HG03045 (cell line): ENCODE data around the gene KCNJ2.

Experiments used
- ATAC-seq: cut with Tn5 transposase; IDR thresholded peaks from one replicate; pipeline ENCODE4 v1.9.1; 2021; ENCODE audit warnings: mild to moderate bottlenecking, moderate library complexity; ENCODE audit not compliant: unreplicated experiment

KCNJ2 gene

GRCh38 chr17:70202840-70203239 lies 33.5 kb downstream of the KCNJ2 start:
- ATAC-seq, result no peak

- no peak for ATAC-seq
Observed at GRCh38 chr17:70204431-70204830, 35.1 kb downstream of the KCNJ2 start.

GRCh38 chr17:70205401-70205800 lies 36.1 kb downstream of the KCNJ2 start:
- no peak for ATAC-seq

- no peak for ATAC-seq
Observed at GRCh38 chr17:70206361-70207010, 37.2 kb downstream of the KCNJ2 start.

GRCh38 chr17:70207184-70207583 lies 37.9 kb downstream of the KCNJ2 start:
- ATAC-seq, result no peak

GRCh38 chr17:70208080-70208794 lies 38.9 kb downstream of the KCNJ2 start:
- ATAC-seq, result no peak

GRCh38 chr17:70208825-70209555 lies 39.7 kb downstream of the KCNJ2 start:
- ATAC-seq, result no peak

GRCh38 chr17:70215656-70216055 lies 46.3 kb downstream of the KCNJ2 start:
- ATAC-seq, result no peak

GRCh38 chr17:70217571-70217970 lies 48.2 kb downstream of the KCNJ2 start:
- ATAC-seq, result no peak

- ATAC-seq, result no peak
Observed at GRCh38 chr17:70225276-70225675, 55.9 kb downstream of the KCNJ2 start.
